ENCODE data around the gene IL17RD.

GRCh38 chr3:57142411-57142723 lies 22.8 kb downstream of the IL17RD start:
- TF ChIP-seq GATA3 (IDR thresholded peaks at IDR 0.05; ENCODE audit: low read depth, low read length) (no peak), GATA2 (IDR thresholded peaks at IDR 0.05; ENCODE audit: low read depth, low read length) (no peak)
